Caco-2 (cell line): ENCODE data around the gene LDAF1. TPM values are rescaled to one million over a fixed set of nuclear protein-coding genes. Genes with fewer than 3 reads are reported as not detected.
"Not testable (repeated sequence)": the region's sequence is repeated elsewhere in the genome, so short reads cannot be mapped to it uniquely, and the experiment has no call there.

Experiments
- BruUV-seq: library from RNA; stranded (reverse); fragments of 400-500 nt; replicated peaks from 2 replicates; lab custom pipeline; 2021; lab: Mats Ljungman, UMichigan
- CTCF ChIA-PET: fragments of 300-600 bp; sonication (Branson Sonifier 250); formaldehyde crosslinking; loops from one replicate; lab custom pipeline; 2022; ENCODE audit warnings: antibody characterized with exemption; lab: Charles Lee
- POLR2A ChIA-PET: fragments of 300-600 bp; sonication (Branson Sonifier 250); formaldehyde crosslinking; loops from one replicate; lab custom pipeline; 2022; ENCODE audit warnings: antibody characterized with exemption; lab: Charles Lee
- DNase-seq, 2 experiments: peaks; one replicate each; pipeline versions ENCODE4 v3.0.0 to v3.0.0-alpha.2; 2020 to 2022
- H3K27me3 ChIP-seq: replicated peaks from 2 replicates; pipeline ENCODE4 v1.6.0; 2011; ENCODE audit warnings: low read length; ENCODE audit not compliant: control insufficient read depth, insufficient read depth
- H3K36me3 ChIP-seq: 2 replicates; pipeline ENCODE4 v1.5.1; 2011; ENCODE audit warnings: low read length; ENCODE audit not compliant: control insufficient read depth, insufficient read depth
- H3K4me1 ChIP-seq: fragments of 250-450 bp; sonication (Bioruptor Pico); 2 replicates; pipeline ENCODE4 v1.5.1; 2020; ENCODE audit warnings: mild to moderate bottlenecking
- H3K4me3 ChIP-seq: 2 replicates; pipeline ENCODE4 v1.5.1; 2011; ENCODE audit warnings: low read depth, mild to moderate bottlenecking, control low read depth, low read length
- H3K9me3 ChIP-seq: fragments of 250-450 bp; sonication (Bioruptor Pico); 2 replicates; pipeline ENCODE4 v1.5.1; 2020; ENCODE audit warnings: mild to moderate bottlenecking, moderate library complexity
- H3K27ac Mint-ChIP-seq: one replicate; pipeline ENCODE4 v1.8.0; 2022; ENCODE audit warnings: mixed read lengths; ENCODE audit not compliant: unreplicated experiment
- H3K27me3 Mint-ChIP-seq: one replicate; pipeline ENCODE4 v1.8.0; 2022; ENCODE audit warnings: mixed read lengths; ENCODE audit not compliant: insufficient read depth, unreplicated experiment
- H3K36me3 Mint-ChIP-seq: one replicate; pipeline ENCODE4 v1.8.0; 2022; ENCODE audit warnings: mild to moderate bottlenecking, mixed read lengths; ENCODE audit not compliant: insufficient read depth, unreplicated experiment
- H3K4me1 Mint-ChIP-seq: one replicate; pipeline ENCODE4 v1.8.0; 2022; ENCODE audit warnings: low read depth, mixed read lengths; ENCODE audit not compliant: unreplicated experiment
- H3K4me3 Mint-ChIP-seq: one replicate; pipeline ENCODE4 v1.8.0; 2022; ENCODE audit warnings: mild to moderate bottlenecking, moderate library complexity, mixed read lengths; ENCODE audit not compliant: unreplicated experiment
- H3K9me3 Mint-ChIP-seq: one replicate; pipeline ENCODE4 v1.8.0; 2022; ENCODE audit warnings: mixed read lengths; ENCODE audit not compliant: unreplicated experiment
- CTCF ChIP-seq, 2 experiments: fragments of 200-600 bp in 1 of 2; IDR thresholded peaks; 1 replicate in 1 of 2; 2 replicates in 1 of 2; pipeline versions ENCODE4 v1.5.1 to v1.8.0; 2011 to 2022; ENCODE audit warnings: antibody characterized with exemption in 1 of 2, control low read depth in 1 of 2, inconsistent platforms in 1 of 2, low read depth in 1 of 2, low read length in 1 of 2, mild to moderate bottlenecking in 1 of 2, moderate library complexity in 1 of 2; ENCODE audit not compliant: insufficient read depth in 1 of 2, severe bottlenecking in 1 of 2, unreplicated experiment in 1 of 2
- intact Hi-C: fragments of 100-400 bp; cut with micrococcal nuclease; formaldehyde crosslinking; loops from one replicate; pipeline ENCODE4 v1.10.0; 2022; ENCODE audit not compliant: unreplicated experiment
- total RNA-seq: library from RNA; stranded (reverse); gene quantifications from 2 replicates; pipeline ENCODE4 v1.2.3, GENCODE V29; 2022

LDAF1 gene
- total RNA-seq, 1 experiment from 2014 or later, result 16.7 TPM

DNA sequence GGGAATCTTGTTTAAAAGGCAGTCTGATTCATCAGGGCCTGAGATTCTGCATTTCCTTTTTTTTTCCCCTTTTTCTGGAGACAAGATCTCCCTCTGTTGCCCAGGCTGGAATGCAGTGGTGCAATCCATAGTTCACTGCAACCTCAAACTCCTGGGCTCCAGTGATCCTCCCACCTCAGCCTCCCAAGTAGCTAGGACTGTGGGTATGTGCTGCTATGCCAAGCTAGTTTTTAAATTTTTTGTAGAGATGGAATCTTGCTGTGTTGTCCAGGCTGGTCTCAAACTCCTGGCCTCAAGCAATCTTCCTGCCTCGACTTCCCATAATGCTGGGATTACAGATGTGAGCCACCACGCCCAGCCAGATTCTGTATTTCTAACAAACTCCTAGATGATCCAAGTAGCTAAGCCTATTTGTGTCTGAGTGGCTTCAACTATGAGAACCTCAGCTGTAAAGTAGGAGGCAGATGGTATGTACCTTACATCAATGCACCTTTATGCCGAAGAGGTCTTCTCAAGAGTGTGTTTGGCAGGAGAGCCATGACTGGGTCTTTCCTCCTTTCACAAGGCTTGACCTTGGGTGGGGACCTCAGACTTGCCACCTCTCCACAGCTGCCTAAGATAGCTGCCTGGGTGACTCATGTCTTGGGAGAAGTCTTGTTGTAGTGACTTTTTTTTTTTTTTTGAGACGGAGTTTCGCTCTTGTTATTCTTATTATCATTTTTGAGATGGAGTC lies 10.9 kb downstream of the LDAF1 start:
- Mint-ChIP-seq H3K4me3 (no peak overlapping the region), H3K27ac (no peak overlapping the region), H3K27me3 (no peaks in the 10 kb centered on the region), H3K36me3 (peaks cover 16% of the 10 kb centered on the region), H3K4me1 (no peaks in the 10 kb centered on the region), H3K9me3 (no peaks in the 10 kb centered on the region)
- DNase-seq, result no peak
- no peak for TF ChIP-seq CTCF (IDR thresholded peaks at IDR 0.05; ENCODE audit: insufficient read depth in 1 of 2, low read depth in 1 of 2, low read length in 1 of 2, severe bottlenecking in 1 of 2, unreplicated experiment in 1 of 2)
- BruUV-seq, result no TSS peak
- intact Hi-C loops, result no loop called here
- H3K27me3 ChIP-seq, result no peaks in the 10 kb centered on the region
- no peaks in the 10 kb centered on the region for H3K9me3 ChIP-seq
- H3K4me3 ChIP-seq, result no peak overlapping the region
- no peaks in the 10 kb centered on the region for H3K36me3 ChIP-seq
- CTCF ChIA-PET, result interaction anchor here (0.7 kb wide), 1 partner anchor 550 kb away, joined by 3 read pairs; no protein-coding TSS in a partner anchor
- H3K4me1 ChIP-seq, result no peaks in the 10 kb centered on the region
- POLR2A ChIA-PET, result interaction anchor here (0.6 kb wide), 1 partner anchor 131 kb away, joined by 3 read pairs; no protein-coding TSS in a partner anchor

GRCh38 chr16:21170116-21170515 lies 11.6 kb downstream of the LDAF1 start:
- POLR2A ChIA-PET, H3K4me1 Mint-ChIP-seq, H3K27me3 Mint-ChIP-seq, H3K4me3 ChIP-seq, H3K4me1 ChIP-seq, BruUV-seq, H3K27me3 ChIP-seq, intact Hi-C loops, H3K4me3 Mint-ChIP-seq, H3K36me3 Mint-ChIP-seq, H3K27ac Mint-ChIP-seq, H3K9me3 ChIP-seq, DNase-seq, H3K9me3 Mint-ChIP-seq, H3K36me3 ChIP-seq: not testable (repeated sequence)
- CTCF ChIA-PET, result interaction anchor here (0.7 kb wide), 1 partner anchor 550 kb away, joined by 3 read pairs; no protein-coding TSS in a partner anchor

DNA sequence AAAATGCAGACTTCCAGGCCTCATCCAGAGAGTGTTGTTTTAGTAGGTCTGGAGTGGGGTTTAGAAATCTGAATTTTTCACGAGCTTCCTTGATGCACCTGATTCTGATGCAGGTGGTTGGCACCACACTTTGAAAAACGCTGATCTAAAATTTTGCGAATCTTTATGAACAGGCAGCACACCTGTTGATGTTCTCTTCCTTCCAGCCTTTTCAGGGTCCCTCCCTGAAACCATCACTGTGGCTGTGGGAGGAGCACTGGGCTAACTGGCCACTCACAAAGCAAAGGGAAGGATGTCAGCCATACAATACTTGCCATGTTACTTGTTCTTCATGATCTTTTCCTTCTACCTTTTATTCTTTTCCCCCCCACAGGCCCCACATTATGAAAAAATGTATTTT lies 14.2 kb downstream of the LDAF1 start:
- ChIA-PET CTCF (no interaction called here), POLR2A (no interaction called here)
- TF ChIP-seq CTCF (IDR thresholded peaks at IDR 0.05; ENCODE audit: insufficient read depth in 1 of 2, low read depth in 1 of 2, low read length in 1 of 2, severe bottlenecking in 1 of 2, unreplicated experiment in 1 of 2), result no peak
- H3K27me3 ChIP-seq, result no peaks in the 10 kb centered on the region
- H3K27ac Mint-ChIP-seq, result no peak overlapping the region
- no peak for DNase-seq
- H3K27me3 Mint-ChIP-seq, result no peaks in the 10 kb centered on the region
- H3K36me3 ChIP-seq, result no peaks in the 10 kb centered on the region
- H3K4me1 ChIP-seq, result no peaks in the 10 kb centered on the region
- no peaks in the 10 kb centered on the region for H3K9me3 Mint-ChIP-seq
- H3K36me3 Mint-ChIP-seq, result peaks cover 10% of the 10 kb centered on the region
- H3K9me3 ChIP-seq, result no peaks in the 10 kb centered on the region
- H3K4me1 Mint-ChIP-seq, result no peaks in the 10 kb centered on the region
- intact Hi-C loops, result no loop called here
- H3K4me3 Mint-ChIP-seq, result no peak overlapping the region
- no peak overlapping the region for H3K4me3 ChIP-seq
- BruUV-seq, result no TSS peak
